HL-60 (cell line): ENCODE measurements around the gene ABHD8.

Experiments
- GABPA ChIP-seq: IDR thresholded peaks from 2 replicates; pipeline ENCODE4 v1.6.1; 2012; ENCODE audit warnings: low read depth
- POLR2AphosphoS5 ChIP-seq: IDR thresholded peaks from 2 replicates; pipeline ENCODE4 v1.6.1; 2012; ENCODE audit warnings: low read depth
- SPI1 ChIP-seq: IDR thresholded peaks from 2 replicates; pipeline ENCODE4 v1.6.1; 2012; ENCODE audit warnings: low read depth, mild to moderate bottlenecking, borderline replicate concordance
- TF ChIP-seq, protein P1 (sequence below): IDR thresholded peaks from one replicate; pipeline ENCODE4 v1.5.1; 2011; ENCODE audit warnings: low read length, control low read depth, inconsistent platforms; ENCODE audit not compliant: insufficient read depth
- TF ChIP-seq, protein P2 (sequence below): IDR thresholded peaks from 2 replicates; pipeline ENCODE4 v1.6.1; 2012; ENCODE audit warnings: low read depth; ENCODE audit not compliant: insufficient replicate concordance

DNA sequence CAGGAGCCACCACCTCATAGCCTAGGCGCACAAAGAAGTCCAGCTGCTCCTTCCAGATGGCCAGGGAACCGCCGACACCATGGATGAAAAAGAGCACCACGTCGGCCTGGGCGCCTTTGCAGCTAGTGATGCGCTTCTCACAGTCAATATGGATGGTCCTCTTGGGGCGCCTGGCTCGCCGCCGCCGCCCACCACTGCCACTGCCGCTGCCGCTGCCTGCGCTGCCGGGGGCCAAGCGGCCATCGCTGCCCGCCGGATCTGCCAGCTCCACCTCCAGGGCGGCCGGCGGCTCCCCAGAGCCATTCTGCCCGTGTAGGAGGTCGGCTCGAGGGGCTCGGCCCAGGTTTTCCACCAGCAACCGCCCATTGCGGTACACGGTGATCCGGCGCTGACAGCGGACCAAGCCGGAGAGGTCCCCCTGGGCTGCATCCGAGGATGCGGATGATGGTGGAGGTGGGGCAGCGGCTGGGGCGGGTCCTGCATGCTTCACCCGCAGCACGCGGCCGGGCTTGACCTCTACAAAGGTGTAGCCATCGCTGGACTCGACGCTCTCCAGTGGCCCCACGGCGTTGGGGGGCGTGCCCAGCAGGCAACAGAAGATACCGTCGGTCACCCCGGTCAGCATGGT lies 2.1 kb downstream of the ABHD8 start:
- TF ChIP-seq, protein P1, sequence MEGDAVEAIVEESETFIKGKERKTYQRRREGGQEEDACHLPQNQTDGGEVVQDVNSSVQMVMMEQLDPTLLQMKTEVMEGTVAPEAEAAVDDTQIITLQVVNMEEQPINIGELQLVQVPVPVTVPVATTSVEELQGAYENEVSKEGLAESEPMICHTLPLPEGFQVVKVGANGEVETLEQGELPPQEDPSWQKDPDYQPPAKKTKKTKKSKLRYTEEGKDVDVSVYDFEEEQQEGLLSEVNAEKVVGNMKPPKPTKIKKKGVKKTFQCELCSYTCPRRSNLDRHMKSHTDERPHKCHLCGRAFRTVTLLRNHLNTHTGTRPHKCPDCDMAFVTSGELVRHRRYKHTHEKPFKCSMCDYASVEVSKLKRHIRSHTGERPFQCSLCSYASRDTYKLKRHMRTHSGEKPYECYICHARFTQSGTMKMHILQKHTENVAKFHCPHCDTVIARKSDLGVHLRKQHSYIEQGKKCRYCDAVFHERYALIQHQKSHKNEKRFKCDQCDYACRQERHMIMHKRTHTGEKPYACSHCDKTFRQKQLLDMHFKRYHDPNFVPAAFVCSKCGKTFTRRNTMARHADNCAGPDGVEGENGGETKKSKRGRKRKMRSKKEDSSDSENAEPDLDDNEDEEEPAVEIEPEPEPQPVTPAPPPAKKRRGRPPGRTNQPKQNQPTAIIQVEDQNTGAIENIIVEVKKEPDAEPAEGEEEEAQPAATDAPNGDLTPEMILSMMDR: no peak
- TF ChIP-seq POLR2AphosphoS5 (no peak), SPI1 (no peak), GABPA (no peak)
- TF ChIP-seq, protein P2, sequence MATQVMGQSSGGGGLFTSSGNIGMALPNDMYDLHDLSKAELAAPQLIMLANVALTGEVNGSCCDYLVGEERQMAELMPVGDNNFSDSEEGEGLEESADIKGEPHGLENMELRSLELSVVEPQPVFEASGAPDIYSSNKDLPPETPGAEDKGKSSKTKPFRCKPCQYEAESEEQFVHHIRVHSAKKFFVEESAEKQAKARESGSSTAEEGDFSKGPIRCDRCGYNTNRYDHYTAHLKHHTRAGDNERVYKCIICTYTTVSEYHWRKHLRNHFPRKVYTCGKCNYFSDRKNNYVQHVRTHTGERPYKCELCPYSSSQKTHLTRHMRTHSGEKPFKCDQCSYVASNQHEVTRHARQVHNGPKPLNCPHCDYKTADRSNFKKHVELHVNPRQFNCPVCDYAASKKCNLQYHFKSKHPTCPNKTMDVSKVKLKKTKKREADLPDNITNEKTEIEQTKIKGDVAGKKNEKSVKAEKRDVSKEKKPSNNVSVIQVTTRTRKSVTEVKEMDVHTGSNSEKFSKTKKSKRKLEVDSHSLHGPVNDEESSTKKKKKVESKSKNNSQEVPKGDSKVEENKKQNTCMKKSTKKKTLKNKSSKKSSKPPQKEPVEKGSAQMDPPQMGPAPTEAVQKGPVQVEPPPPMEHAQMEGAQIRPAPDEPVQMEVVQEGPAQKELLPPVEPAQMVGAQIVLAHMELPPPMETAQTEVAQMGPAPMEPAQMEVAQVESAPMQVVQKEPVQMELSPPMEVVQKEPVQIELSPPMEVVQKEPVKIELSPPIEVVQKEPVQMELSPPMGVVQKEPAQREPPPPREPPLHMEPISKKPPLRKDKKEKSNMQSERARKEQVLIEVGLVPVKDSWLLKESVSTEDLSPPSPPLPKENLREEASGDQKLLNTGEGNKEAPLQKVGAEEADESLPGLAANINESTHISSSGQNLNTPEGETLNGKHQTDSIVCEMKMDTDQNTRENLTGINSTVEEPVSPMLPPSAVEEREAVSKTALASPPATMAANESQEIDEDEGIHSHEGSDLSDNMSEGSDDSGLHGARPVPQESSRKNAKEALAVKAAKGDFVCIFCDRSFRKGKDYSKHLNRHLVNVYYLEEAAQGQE: no peak
